SK-N-SH (cell line): Measurements from ENCODE around the gene ZNF804B. TPM values are rescaled to one million over a fixed set of nuclear protein-coding genes. Genes with fewer than 3 reads are reported as not detected.

Experiments
- CTCF ChIA-PET: fragments of 300-600, 350-600 bp; formaldehyde crosslinking; extraction: SDS; loops from one replicate; lab custom pipeline; 2021; lab: Yijun Ruan, JAX
- POLR2A ChIA-PET: fragments of 350-600 bp; sonication (Branson Sonifier 250); formaldehyde crosslinking; extraction: SDS; loops from one replicate; lab custom pipeline; 2020; ENCODE audit warnings: antibody characterized with exemption, inconsistent platforms; lab: Yijun Ruan, JAX
- DNase-seq: peaks from one replicate; pipeline ENCODE4 v3.0.0; 2012
- H2AFZ ChIP-seq: fragments of 200-600 bp; sonication (generic); 2 replicates; pipeline ENCODE4 v1.8.1; 2016; ENCODE audit warnings: antibody characterized with exemption, mild to moderate bottlenecking, low read depth
- H3F3A ChIP-seq: fragments of 200-600 bp; sonication (generic); replicated peaks from 2 replicates; pipeline ENCODE3; 2016; ENCODE audit warnings: antibody characterized with exemption, mild to moderate bottlenecking; ENCODE audit not compliant: insufficient read depth
- H3K27ac ChIP-seq, 2 experiments: fragments of 200-500 bp in 1 of 2; fragments of 200-600 bp in 1 of 2; sonication (Bioruptor generic) in 1 of 2; sonication (generic), shearing (Covaris generic) in 1 of 2; 2 replicates each; pipeline versions ENCODE4 v1.5.1 to v1.6.1; 2014 to 2016; ENCODE audit warnings: low read depth in 2 of 2, inconsistent platforms in 1 of 2, low read length in 1 of 2, mild to moderate bottlenecking in 1 of 2, mixed read lengths in 1 of 2
- H3K27me3 ChIP-seq: fragments of 200-600 bp; sonication (generic), shearing (Covaris generic); 2 replicates; pipeline ENCODE4 v1.6.1; 2016; ENCODE audit warnings: mixed run types; ENCODE audit not compliant: insufficient read depth
- H3K36me3 ChIP-seq, 2 experiments: fragments of 200-500 bp in 1 of 2; fragments of 200-600 bp in 1 of 2; sonication (Bioruptor generic) in 1 of 2; sonication (generic) in 1 of 2; replicated peaks in 1 of 2; 2 replicates each; pipeline versions ENCODE3 to v1.5.1; 2014 to 2016; ENCODE audit warnings: low read length in 1 of 2, mild to moderate bottlenecking in 1 of 2; ENCODE audit not compliant: insufficient read depth in 2 of 2, control insufficient read depth in 1 of 2
- H3K4me1 ChIP-seq, 2 experiments: fragments of 200-500 bp in 1 of 2; fragments of 200-600 bp in 1 of 2; sonication (Bioruptor generic) in 1 of 2; sonication (generic), shearing (Covaris generic) in 1 of 2; 2 replicates each; pipeline versions ENCODE4 v1.5.1 to v1.6.1; 2014 to 2016; ENCODE audit warnings: low read depth in 1 of 2, low read length in 1 of 2, mixed run types in 1 of 2; ENCODE audit not compliant: insufficient read depth in 2 of 2, control insufficient read depth in 1 of 2
- H3K4me2 ChIP-seq: fragments of 200-600 bp; sonication (generic), shearing (Covaris generic); 2 replicates; pipeline ENCODE4 v1.6.1; 2017; ENCODE audit warnings: mixed run types
- H3K4me3 ChIP-seq, 2 experiments: fragments of 200-500 bp in 1 of 2; fragments of 200-600 bp in 1 of 2; sonication (Bioruptor generic) in 1 of 2; sonication (generic), shearing (Covaris generic) in 1 of 2; 2 replicates each; pipeline versions ENCODE4 v1.5.1 to v1.8.1; 2014 to 2016; ENCODE audit warnings: low read depth in 2 of 2, inconsistent platforms in 1 of 2, low read length in 1 of 2, mild to moderate bottlenecking in 1 of 2, mixed read lengths in 1 of 2, moderate library complexity in 1 of 2
- H3K79me2 ChIP-seq: fragments of 200-600 bp; sonication (generic); 2 replicates; pipeline ENCODE4 v1.8.1; 2017; ENCODE audit warnings: mild to moderate bottlenecking; ENCODE audit not compliant: insufficient read depth
- H3K9ac ChIP-seq: fragments of 200-600 bp; sonication (generic); 2 replicates; pipeline ENCODE4 v1.6.1; 2017; ENCODE audit warnings: mixed run types
- H3K9me2 ChIP-seq: fragments of 200-600 bp; sonication (generic); 2 replicates; pipeline ENCODE4 v1.6.1; 2017; ENCODE audit warnings: mixed run types
- H3K9me3 ChIP-seq: fragments of 200-600 bp; sonication (generic); 2 replicates; pipeline ENCODE4 v1.6.1; 2017; ENCODE audit warnings: mixed run types, mild to moderate bottlenecking, moderate library complexity
- H4K20me1 ChIP-seq: fragments of 200-600 bp; sonication (generic); 2 replicates; pipeline ENCODE4 v1.6.1; 2017; ENCODE audit warnings: mild to moderate bottlenecking, mixed run types; ENCODE audit not compliant: insufficient read depth
- CTCF ChIP-seq: fragments of 200-600 bp; sonication (generic); IDR thresholded peaks from 2 replicates; pipeline ENCODE4 v1.6.1; 2017; ENCODE audit warnings: antibody characterized with exemption, mild to moderate bottlenecking, moderate library complexity
- ELF1 ChIP-seq: IDR thresholded peaks from 2 replicates; pipeline ENCODE4 v1.4.0; 2012
- EZH2phosphoT487 ChIP-seq: fragments of 200-600 bp; sonication (generic); IDR thresholded peaks from 2 replicates; pipeline ENCODE4 v1.6.1; 2017; ENCODE audit warnings: low read depth, mixed run types, mild to moderate bottlenecking, antibody characterized with exemption, moderate library complexity, borderline replicate concordance
- IRF3 ChIP-seq: fragments of 150-350 bp; IDR thresholded peaks from 2 replicates; pipeline ENCODE4 v1.6.1; 2016; ENCODE audit warnings: mild to moderate bottlenecking, low read depth, low read length
- NFIC ChIP-seq: IDR thresholded peaks from 2 replicates; pipeline ENCODE4 v1.4.0; 2012; ENCODE audit warnings: borderline replicate concordance
- POLR2AphosphoS5 ChIP-seq: IDR thresholded peaks from 2 replicates; pipeline ENCODE4 v1.6.1; 2012; ENCODE audit warnings: low read depth, low read length
- RAD21 ChIP-seq: IDR thresholded peaks from 2 replicates; pipeline ENCODE4 v1.6.1; 2012; ENCODE audit warnings: mild to moderate bottlenecking, low read length
- RCOR1 ChIP-seq: fragments of 150-350 bp; IDR thresholded peaks from 2 replicates; pipeline ENCODE4 v1.6.1; 2017; ENCODE audit warnings: antibody characterized with exemption, low read length
- REST ChIP-seq: IDR thresholded peaks from 2 replicates; pipeline ENCODE4 v1.6.1; 2012; ENCODE audit warnings: mild to moderate bottlenecking, low read depth, low read length, moderate library complexity
- RFX5 ChIP-seq: IDR thresholded peaks from 2 replicates; pipeline ENCODE4 v1.6.1; 2012; ENCODE audit warnings: mild to moderate bottlenecking, improper control_type of control experiment, low read length
- RXRA ChIP-seq: IDR thresholded peaks from 2 replicates; pipeline ENCODE4 v1.4.0; 2012; ENCODE audit warnings: low read depth, mild to moderate bottlenecking, borderline replicate concordance
- SMC3 ChIP-seq: IDR thresholded peaks from 2 replicates; pipeline ENCODE4 v1.6.1; 2012; ENCODE audit warnings: low read depth, low read length, improper control_type of control experiment
- TCF12 ChIP-seq: IDR thresholded peaks from 2 replicates; pipeline ENCODE4 v1.4.0; 2012
- WGBS: methylation state at CpG from one replicate; pipeline ENCODE4 v1.1.6; 2017; ENCODE audit warnings: low lambda C conversion rate; 5-methylcytosine and 5-hydroxymethylcytosine counted together
- polyA plus RNA-seq, 3 experiments: library from polyadenylated mRNA; depleted of rRNA; stranded (reverse); fragments of >200 nt; gene quantifications; 2 replicates each; pipeline ENCODE4 v1.2.3, GENCODE V29; 2012

The ZNF804B gene
- polyA plus RNA-seq, 1 of the 3 experiments (the other 2 are of a cell fraction), result not detected

- no peak for TF ChIP-seq RCOR1
- no peak for TF ChIP-seq EZH2phosphoT487
- TF ChIP-seq SMC3, result no peak
- no peak for TF ChIP-seq CTCF
- no peak for TF ChIP-seq REST
- TF ChIP-seq RXRA, result no peak
Observed at GRCh38 chr7:89042940-89043339, 283.4 kb downstream of the ZNF804B start (continued).

GRCh38 chr7:89049043-89049442, 289.5 kb downstream of the ZNF804B start:
- H3K9ac ChIP-seq, result no peak overlapping the region
- ChIA-PET POLR2A (no interaction called here), CTCF (no interaction called here)
- no peaks in the 10 kb centered on the region for H3K9me3 ChIP-seq
- H3K27ac ChIP-seq, result no peak overlapping the region
- H3K4me2 ChIP-seq, result no peak overlapping the region
- H3K9me2 ChIP-seq, result 0 out of 2 replicates have a peak, but pooled peaks cover 5% of the 10 kb centered on the region
- no peaks in the 10 kb centered on the region for H4K20me1 ChIP-seq
- no peak for DNase-seq
- H3K27me3 ChIP-seq, result no peaks in the 10 kb centered on the region
- no peaks in the 10 kb centered on the region for H3K4me1 ChIP-seq
- no peaks in the 10 kb centered on the region for H3F3A ChIP-seq
- 24% methylated on average over 3 of the region's 3 CpGs for WGBS
- no peaks in the 10 kb centered on the region for H3K79me2 ChIP-seq
- H3K36me3 ChIP-seq, result no peaks in the 10 kb centered on the region
- no peak overlapping the region for H2AFZ ChIP-seq
- TF ChIP-seq RAD21 (no peak), POLR2AphosphoS5 (no peak), RXRA (no peak), RFX5 (no peak), ELF1 (no peak), IRF3 (no peak), NFIC (no peak), TCF12 (no peak), REST (no peak)
- TF ChIP-seq, all 33 proteins: peak for 0
- no peak overlapping the region for H3K4me3 ChIP-seq
